Chondrocyte (in vitro differentiated cells): ENCODE results near the gene NEGR1. TPM values are rescaled to one million over a fixed set of nuclear protein-coding genes. Genes with fewer than 3 reads are reported as not detected.

Experiments
- DNase-seq: peaks from one replicate; pipeline ENCODE4 v3.0.0; 2021; ENCODE audit warnings: mixed read lengths, low spot score
- H3K27ac Mint-ChIP-seq: one replicate; pipeline ENCODE4 v1.8.0; 2021; ENCODE audit warnings: mild to moderate bottlenecking, moderate library complexity, mixed read lengths; ENCODE audit not compliant: unreplicated experiment
- H3K27me3 Mint-ChIP-seq: 2 replicates; pipeline ENCODE4 v1.8.0; 2021; ENCODE audit warnings: low read depth, mixed read lengths
- H3K36me3 Mint-ChIP-seq: 2 replicates; pipeline ENCODE4 v1.8.0; 2021; ENCODE audit warnings: low read depth, mixed read lengths
- H3K4me1 Mint-ChIP-seq: 2 replicates; pipeline ENCODE4 v1.8.0; 2021; ENCODE audit warnings: low read depth, mild to moderate bottlenecking, mixed read lengths
- H3K4me3 Mint-ChIP-seq: one replicate; pipeline ENCODE4 v1.8.0; 2021; ENCODE audit warnings: mild to moderate bottlenecking, moderate library complexity, mixed read lengths; ENCODE audit not compliant: unreplicated experiment
- H3K9me3 Mint-ChIP-seq: 2 replicates; pipeline ENCODE4 v1.8.0; 2021; ENCODE audit warnings: low read depth, mixed read lengths
- total RNA-seq: library from RNA; stranded (reverse); gene quantifications from 3 replicates; pipeline ENCODE4 v1.2.1, GENCODE V29; 2021
- TF ChIP-seq, protein P1 (sequence below): fragments of 200-600 bp; sonication (generic); IDR thresholded peaks from 2 replicates; pipeline ENCODE4 v1.5.0; 2021; ENCODE audit warnings: antibody characterized with exemption, mild to moderate bottlenecking, moderate library complexity

The NEGR1 gene
- total RNA-seq, 1 donor from 2014 or later = 7.7 TPM

DNA sequence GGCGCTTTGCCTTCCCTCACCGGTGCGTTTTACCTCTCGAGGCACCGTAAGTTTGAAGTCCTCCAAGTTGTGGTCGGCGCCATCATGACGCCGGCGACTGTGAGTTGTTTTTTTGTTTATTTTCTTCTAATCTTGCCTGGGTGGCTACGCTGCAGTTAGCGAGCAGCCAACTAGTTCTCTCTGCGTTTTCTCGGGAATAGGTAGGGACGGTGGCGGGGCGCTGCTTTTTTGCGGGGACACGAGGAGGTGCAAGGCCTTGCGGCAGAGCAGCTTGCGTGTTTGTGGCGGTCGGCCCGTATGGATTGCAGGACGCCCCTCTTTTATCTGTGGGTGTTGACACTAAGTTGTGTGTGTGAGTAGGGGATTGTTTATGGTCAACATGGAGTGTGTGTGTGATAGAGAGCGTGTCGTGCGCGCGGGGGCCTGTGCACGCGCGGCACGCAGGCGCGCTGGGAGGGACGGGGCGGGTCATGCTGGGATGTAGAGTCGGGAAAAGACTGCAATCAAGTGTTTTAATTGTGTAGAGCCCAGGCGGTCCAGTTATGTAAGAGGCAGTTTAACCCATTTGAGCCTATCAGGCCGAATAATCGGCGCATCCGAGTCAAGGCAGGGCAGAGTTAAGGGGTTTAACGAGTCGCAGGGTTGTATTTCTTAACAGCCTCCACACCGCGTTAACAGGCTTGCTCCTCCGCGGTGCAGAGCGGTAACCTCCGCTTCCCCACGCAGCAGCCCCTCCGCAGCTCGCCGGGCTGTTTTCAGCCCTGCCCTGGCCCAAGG is 1.2 kb upstream of the NEGR1 start:
- Mint-ChIP-seq H3K27ac (no peak overlapping the region), H3K36me3 (no peaks in the 10 kb centered on the region), H3K4me1 (peaks cover 22% of the 10 kb centered on the region), H3K27me3 (no peaks in the 10 kb centered on the region), H3K4me3 (no peak overlapping the region), H3K9me3 (no peaks in the 10 kb centered on the region)
- TF ChIP-seq, protein P1, sequence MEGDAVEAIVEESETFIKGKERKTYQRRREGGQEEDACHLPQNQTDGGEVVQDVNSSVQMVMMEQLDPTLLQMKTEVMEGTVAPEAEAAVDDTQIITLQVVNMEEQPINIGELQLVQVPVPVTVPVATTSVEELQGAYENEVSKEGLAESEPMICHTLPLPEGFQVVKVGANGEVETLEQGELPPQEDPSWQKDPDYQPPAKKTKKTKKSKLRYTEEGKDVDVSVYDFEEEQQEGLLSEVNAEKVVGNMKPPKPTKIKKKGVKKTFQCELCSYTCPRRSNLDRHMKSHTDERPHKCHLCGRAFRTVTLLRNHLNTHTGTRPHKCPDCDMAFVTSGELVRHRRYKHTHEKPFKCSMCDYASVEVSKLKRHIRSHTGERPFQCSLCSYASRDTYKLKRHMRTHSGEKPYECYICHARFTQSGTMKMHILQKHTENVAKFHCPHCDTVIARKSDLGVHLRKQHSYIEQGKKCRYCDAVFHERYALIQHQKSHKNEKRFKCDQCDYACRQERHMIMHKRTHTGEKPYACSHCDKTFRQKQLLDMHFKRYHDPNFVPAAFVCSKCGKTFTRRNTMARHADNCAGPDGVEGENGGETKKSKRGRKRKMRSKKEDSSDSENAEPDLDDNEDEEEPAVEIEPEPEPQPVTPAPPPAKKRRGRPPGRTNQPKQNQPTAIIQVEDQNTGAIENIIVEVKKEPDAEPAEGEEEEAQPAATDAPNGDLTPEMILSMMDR = no peak
- DNase-seq = peak; percentile 79

DNA sequence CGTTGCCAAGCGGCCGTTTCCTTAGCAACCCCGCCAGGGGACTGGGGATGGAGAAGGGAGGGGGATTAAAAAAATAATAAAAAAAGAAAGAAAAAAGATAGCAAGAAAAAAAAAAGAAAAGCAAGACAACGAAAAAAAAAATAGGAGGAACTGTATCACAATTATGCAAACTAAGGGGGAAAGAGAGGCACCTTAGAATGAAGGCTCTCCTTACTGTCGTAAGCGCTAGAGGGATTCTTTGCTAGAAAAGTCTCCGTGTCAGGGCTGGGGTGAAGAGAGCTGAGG is 625 bp upstream of the NEGR1 start:
- no peak overlapping the region for H3K27ac Mint-ChIP-seq
- no peak overlapping the region for H3K4me3 Mint-ChIP-seq
- H3K4me1 Mint-ChIP-seq = peaks cover 22% of the 10 kb centered on the region
- H3K36me3 Mint-ChIP-seq = no peaks in the 10 kb centered on the region
- no peaks in the 10 kb centered on the region for H3K27me3 Mint-ChIP-seq
- DNase-seq = no peak
- TF ChIP-seq, protein P1 = no peak
- H3K9me3 Mint-ChIP-seq = no peaks in the 10 kb centered on the region

DNA sequence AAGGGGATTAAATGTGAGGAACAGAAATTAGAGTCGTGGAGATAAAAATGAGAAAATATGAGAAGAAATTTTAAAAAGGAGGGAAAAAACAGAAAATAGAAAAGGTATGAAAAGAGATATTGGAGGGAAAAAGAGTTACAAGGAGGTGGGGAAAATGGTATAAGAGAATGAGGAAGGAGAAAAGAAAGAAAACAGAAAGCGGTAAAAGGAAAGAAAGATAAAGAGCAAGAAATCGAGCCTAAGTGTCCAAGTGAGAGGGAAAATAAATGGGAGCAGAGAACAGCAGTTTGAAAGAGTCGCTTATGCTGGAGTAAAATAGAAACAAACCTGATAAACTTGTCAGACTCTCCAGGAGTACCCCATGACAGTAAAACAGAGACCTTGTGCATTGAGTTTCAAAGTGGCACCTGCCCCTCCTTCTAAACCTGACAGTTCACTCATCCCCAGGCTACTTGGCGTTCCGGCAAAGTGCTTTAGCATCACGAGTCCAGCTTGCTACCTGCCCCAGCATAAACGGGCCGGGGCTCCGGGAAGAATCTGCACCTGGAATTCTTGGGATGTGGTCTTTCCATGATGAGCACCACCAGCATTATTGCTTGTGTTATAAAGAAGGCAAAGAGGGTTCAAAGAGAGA is 585 bp downstream of the NEGR1 start:
- DNase-seq = peak; percentile 47
- no peaks in the 10 kb centered on the region for H3K27me3 Mint-ChIP-seq

DNA sequence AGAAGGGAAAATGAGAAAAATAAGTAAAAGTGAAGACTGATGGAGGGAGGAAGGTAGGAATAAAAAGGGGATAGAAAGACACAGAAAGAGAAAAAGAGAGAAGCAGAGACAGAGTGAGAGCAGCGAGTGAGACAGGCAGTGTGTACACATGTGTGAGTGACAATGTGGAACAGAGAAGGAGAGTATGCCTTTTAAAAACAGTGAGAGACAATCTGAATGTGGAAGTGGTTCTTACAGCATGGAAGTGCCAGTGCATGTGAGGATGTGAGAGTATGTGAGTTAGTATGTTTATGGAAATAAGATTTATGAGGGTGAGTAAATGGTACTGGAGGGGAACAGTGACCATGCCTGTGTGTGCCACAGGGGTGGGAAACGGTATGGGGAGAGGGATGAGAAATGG is 1.2 kb downstream of the NEGR1 start:
- H3K27me3 Mint-ChIP-seq = no peaks in the 10 kb centered on the region
- no peak overlapping the region for H3K4me3 Mint-ChIP-seq
- TF ChIP-seq, protein P1 = no peak
- no peaks in the 10 kb centered on the region for H3K9me3 Mint-ChIP-seq
- no peaks in the 10 kb centered on the region for H3K36me3 Mint-ChIP-seq
- H3K27ac Mint-ChIP-seq = no peak overlapping the region
- DNase-seq = no peak
- H3K4me1 Mint-ChIP-seq = peaks cover 18% of the 10 kb centered on the region

More for the DNA sequence above, 585 bp downstream of the NEGR1 start:
- Mint-ChIP-seq H3K9me3 (no peaks in the 10 kb centered on the region), H3K4me1 (peaks cover 22% of the 10 kb centered on the region), H3K27ac (peak overlapping the region; percentile 70), H3K36me3 (no peaks in the 10 kb centered on the region), H3K4me3 (no peak overlapping the region)
- TF ChIP-seq, protein P1 = no peak

DNA sequence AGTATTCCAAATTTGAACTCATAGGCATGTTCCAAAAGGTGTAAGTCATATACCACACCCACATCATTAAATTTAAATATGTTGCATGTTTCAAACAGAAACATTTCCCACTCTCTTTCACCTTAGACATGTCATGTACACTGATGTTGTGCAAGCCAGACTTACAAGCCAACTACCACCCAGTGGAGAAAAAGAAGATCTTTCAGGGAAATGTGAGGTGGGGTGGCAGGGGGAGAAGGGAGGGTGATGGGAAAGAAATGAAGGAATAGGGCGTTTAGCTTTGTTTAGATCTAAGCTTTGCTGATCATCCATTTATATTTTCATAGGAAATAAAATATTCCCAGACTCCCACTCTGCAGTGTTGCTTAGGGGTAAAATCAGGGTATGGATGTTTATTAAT is 1.6 kb downstream of the NEGR1 start:
- no peak overlapping the region for H3K27ac Mint-ChIP-seq
- no peaks in the 10 kb centered on the region for H3K27me3 Mint-ChIP-seq
- no peak overlapping the region for H3K4me3 Mint-ChIP-seq
- no peaks in the 10 kb centered on the region for H3K36me3 Mint-ChIP-seq
- peaks cover 15% of the 10 kb centered on the region for H3K4me1 Mint-ChIP-seq
- TF ChIP-seq, protein P1 = no peak
- no peak for DNase-seq
- no peaks in the 10 kb centered on the region for H3K9me3 Mint-ChIP-seq
